NCI-H2107 (cell line): ENCODE data around the gene CCNY.

Source experiments
- DNase-seq: peaks from one replicate; lab custom pipeline; 2025; lab: John Stamatoyannopoulos, UW

CCNY gene

DNA sequence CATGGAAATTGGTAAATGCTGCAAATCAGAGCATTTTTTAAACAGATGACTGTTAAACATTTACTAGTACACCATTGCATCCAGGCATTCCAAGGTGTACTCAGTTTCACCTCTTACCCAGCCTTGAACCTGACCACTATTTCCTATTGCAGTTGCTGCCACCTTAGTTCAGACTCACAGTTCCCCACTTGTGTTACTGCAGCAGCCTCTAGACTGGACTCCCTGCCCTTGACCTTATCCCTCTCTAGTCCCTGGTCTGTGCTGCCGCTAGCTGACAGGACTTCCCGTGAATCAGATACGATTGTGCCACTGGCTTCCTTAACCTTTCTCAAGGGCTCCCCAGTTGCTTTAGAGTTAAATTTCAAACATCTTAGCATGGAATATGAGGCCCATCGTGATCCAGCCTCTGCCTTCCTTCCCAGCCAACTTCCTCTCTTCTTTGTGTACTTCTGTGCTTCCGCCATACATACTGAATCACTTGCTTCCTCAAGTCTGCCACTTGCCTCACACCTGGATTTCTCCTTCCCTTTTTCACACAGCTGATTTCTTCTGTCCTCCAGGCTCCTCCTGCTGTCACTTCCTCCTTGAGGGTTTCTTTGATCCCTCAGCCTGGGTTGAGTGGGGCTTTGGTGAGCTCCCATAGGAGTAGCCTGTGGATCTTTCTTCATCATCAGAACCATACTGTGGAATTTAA, 150.1 kb downstream of the CCNY start:
- DNase-seq = no peak

- DNase-seq = no peak
Observed at GRCh38 chr10:35487336-35488034, 151.2 kb downstream of the CCNY start.

DNA sequence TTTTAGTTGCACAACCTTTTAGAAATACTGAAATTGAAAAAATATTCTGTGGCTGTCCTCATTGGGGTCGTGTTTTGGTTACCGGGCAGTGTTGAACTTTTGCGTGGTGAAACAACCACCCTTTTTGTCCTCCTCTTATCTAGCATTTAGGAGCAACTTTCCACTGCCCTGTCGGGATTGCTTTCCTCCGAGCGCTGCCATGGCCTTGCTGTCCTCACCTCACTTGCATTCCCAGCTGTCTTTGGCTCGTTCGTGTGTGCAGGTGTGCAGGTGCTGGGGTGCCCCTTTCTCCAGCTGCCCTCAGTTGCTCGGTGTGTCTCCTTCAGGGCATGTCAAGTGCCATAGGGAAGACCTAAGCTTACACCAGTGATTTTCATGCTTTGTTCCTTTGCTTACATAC, 151.9 kb downstream of the CCNY start:
- no peak for DNase-seq

DNA sequence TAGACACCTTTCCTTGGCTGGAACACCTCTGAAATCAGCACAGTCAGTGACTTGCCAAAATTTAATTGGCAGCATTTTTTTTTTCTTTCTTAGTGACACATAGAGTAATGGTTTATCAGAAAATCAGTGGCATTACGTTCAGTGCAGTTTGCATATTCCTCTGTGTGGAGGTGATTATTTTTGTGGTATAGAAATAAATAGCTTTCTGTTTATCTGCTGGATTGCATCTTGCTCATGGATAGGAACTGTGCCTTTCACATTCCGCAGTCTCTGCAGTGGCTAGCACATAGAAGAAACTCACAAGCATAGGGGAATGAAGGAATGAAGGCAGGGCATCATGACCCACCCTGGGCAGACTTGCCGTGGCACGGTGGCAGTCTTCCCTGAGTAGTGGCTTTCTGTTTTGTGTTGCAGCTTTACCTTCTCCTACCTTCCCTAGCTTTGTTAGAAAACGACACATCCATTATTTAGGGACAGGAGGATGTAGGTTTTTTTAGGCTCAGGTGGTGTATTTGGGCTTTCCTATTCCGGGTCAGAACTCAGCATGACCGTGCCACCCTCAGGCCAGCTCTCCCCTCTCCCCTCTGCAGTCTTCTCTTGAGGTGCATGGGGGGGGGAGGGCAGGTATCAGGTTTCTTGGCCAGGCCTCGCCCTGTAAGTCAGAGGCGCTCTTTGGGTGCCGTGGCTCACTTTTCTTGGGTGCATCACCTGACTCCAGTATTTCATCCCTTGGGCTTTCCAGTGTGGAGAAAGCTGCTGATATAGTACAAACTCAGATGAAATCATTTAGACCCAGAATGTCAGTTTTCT, 156.3 kb downstream of the CCNY start:
- no peak for DNase-seq

- DNase-seq = no peak
Observed at GRCh38 chr10:35493196-35494118, 157.1 kb downstream of the CCNY start.

DNA sequence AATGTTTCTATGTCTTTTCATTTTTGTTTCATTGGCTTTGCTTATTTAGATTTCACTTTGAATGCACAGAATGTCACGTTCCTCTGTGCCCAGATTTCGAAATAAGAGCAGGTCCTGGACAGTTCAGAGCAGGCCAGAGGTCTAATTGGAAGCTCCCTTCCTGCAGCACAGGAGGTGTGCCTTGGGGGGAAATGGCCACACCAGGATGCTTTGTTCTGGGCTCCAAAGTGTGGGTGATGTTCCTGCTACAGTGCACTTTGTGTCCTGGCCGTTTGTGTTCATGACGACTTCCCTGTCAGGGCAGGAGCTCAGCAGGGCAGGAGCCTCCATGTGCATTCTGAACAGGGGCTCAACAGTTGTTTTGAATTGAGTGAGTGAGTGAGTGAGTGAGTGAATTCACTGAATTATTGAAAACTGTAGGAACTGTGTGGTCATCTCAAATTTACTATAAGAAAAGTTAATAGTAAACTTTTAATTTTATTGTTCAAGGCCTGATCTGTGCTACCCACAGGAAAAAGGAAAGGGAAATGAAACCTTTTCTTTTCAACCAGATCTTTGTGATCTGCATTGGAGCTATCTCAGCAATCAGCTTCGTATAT, 159.3 kb downstream of the CCNY start:
- no peak for DNase-seq

DNA sequence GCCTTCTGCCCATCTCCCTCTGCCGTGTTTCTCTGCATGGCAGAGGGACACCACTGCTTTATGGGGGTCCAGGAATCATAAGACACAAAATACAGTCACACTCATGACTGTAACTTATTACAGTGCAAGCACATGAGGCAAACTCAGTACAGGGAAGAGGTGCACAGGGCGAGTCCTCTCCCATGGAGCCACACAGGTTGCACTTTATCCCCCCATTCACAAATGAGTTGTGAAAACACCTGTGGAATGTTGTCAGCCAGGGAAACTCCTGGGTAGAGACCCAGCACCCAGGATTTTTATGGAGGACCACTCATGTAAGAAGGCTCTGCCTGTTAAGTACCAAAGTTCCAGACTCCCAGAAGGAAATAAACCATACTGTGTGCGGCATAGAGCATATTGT, 161.6 kb downstream of the CCNY start:
- DNase-seq = no peak

DNA sequence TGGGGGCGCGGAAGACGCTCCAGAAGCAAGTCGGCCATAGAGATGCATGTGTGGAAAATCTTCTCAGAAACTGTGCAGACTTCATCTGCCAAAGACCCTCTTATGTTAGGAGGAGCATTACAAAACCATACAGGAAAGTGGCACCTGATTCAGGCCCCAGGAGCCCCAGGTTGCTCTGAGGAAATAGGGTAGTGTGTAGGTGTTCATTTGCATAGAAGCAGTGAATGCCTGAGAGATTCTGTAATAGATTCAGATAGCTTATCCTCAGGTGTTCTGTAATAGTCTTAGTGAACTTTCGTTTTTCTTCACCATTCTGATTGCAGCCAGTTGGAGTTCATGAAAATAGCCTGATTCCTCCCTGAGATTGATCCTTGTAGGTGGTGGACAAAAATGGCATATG, 162.4 kb downstream of the CCNY start:
- no peak for DNase-seq

- no peak for DNase-seq
Observed at GRCh38 chr10:35501923-35502322, 165.6 kb downstream of the CCNY start.

DNA sequence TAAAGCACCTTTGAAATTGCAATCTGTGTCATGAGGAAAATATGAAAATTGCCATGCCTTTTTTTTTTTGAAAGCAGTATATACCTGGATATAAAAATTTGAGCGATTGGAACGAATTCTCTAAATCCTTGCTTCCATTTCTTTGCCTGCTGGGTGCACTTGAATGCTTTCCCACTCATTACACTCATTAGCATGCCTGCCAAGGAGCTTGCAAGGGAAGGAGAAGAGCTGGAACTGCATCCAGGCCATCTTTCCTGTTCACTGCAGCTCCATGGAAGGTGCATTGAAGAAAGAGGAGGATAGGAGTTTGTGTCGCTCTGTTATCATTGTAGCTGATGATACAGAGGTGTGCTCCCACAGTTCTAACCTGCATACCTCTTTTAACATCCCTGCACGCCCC, 166.4 kb downstream of the CCNY start:
- DNase-seq = no peak

GRCh38 chr10:35503578-35503977, 167.3 kb downstream of the CCNY start:
- no peak for DNase-seq

DNA sequence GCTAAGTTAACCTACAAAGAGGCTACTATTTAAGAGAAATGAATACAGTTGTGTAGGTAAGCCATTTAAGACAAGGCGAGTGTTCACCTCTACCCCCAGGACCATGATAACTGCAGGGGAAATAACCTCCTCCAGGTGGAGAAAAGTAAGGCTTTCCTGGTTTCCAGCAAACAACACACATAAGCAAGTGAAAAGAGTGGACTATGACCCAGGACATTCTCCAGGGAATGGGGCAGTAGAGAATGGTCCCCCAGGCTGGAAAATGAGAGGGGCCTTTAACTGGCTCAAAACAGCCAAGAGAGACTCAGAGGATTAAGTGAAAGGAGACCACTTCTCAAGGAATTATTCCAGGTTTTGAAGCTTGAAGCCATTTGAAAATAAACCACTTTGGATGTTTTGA, 167.8 kb downstream of the CCNY start:
- no peak for DNase-seq

GRCh38 chr10:35505241-35505873, 169.0 kb downstream of the CCNY start:
- no peak for DNase-seq

DNA sequence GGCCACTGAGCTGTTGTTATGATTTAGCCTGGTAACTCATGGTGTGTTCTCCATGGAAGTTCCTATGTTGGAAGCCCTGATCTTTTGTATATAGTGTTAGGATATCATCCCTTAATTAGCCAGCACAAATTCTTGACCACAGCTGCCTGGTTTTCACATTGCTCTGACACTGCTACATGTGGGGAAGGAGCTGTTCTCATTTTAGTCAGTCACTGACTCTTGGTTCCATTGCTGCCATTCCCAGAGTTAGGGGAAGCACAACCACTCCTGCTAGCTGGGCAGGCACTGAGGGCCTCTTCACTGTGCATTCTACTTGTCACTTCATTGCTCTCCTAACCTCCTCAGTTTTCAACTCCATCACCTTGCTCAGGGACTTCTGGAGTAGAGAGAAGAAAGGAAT, 170.4 kb downstream of the CCNY start:
- no peak for DNase-seq

DNA sequence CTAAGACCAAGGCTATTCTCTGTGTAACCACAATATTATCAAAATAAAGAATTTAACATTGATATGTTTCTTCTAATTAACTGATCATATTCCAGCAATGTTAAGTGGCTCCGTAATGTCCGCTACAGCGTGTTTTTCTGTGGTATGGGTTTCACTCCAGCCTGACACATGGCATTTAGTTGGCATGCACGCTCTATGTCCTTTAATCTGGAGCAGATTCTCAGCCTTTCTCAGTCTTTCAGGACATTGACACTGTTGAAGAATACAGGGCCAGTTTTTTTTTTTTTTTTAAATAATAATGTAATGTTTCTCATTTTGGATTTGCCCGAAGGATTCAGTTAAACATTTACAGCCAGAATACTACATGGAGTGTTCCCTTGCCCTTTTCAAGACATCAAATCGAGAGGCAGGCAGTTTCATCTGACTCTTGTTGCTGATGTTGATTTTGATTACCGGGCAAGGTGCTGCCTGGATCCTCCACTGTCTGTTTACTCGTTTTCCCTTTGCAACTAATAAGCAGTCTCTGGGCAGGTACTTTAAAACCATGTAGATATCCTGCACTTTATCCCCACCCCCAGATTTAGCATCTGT, 171.3 kb downstream of the CCNY start:
- no peak for DNase-seq

- no peak for DNase-seq
Observed at GRCh38 chr10:35508647-35509046, 172.3 kb downstream of the CCNY start.

DNA sequence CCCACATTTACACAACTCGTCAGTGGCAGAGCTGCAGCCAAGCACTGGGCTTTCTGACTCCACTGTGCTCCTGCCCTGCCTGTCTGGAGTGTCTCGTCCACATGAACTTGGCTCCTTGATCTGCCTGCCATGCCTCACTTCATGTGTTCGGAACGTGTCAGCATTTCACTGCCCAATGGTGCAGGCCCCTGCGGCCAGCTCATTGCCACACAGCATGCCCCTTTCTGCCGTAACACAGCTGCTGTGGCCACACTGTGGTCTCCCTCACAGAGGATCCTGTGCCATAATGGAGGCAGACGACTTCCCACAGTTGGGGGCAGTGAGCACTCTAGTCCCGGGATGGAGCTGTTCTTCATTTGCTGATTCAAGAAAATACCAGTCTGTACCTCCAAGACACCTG, 174.6 kb downstream of the CCNY start:
- no peak for DNase-seq

- DNase-seq = no peak
Observed at GRCh38 chr10:35511647-35512046, 175.3 kb downstream of the CCNY start.

GRCh38 chr10:35516102-35516670, 179.9 kb downstream of the CCNY start:
- DNase-seq = no peak

DNA sequence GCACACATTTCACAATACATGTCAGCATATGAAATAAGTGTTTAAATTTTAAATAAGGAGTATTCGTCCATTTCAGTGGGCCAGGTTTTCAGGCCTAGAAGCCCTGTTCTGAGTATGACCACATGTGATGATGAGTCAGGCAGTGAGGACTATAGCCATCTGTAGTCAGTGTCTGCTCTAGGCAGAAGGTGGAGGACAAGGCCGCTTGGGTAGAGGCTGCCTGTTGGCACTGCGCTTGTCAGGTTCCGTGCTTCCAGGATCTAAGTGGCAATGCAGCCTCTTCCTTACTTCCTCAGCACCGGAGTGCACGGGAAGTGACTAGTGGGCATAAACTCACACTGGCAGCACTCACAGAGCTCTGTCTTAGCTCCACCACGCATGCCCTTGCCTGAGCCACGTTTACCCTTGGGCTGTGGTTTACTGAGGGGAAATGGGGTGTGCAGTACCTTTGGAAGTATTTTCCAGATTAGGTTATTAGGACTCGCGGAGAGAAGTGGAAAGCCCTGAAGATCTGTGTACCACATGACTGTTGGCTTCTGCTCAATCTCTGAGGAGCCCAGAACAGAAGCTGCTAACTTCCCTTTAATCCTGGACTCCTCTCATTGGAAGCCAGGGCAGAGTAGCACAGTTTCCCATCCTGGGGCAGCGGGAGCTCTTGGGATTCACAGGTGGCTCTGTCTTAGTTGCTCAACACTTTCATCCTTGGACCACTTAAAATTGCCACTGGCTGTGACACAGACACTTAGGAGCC, 181.3 kb downstream of the CCNY start:
- DNase-seq = no peak
